ENCODE data around the gene RPL22L1. TPM values are rescaled to one million over a fixed set of nuclear protein-coding genes. Genes with fewer than 3 reads are reported as not detected.

Gene RPL22L1
- polyA plus RNA-seq, 1 donor (not counting 4 experiments of a cell fraction or from before 2014, with no cell fraction given), result 277 TPM

GRCh38 chr3:170907637-170908234 lies 37.7 kb upstream of the RPL22L1 start:
- peak overlapping the region; percentile 93 for H2AFZ ChIP-seq (ENCODE audit: control insufficient read depth, low read length)
- no peaks in the 10 kb centered on the region for H3K27me3 ChIP-seq (ENCODE audit: control insufficient read depth, extremely low read depth, insufficient read depth, low read length)
- no peaks in the 10 kb centered on the region for H3K9me1 ChIP-seq (ENCODE audit: control insufficient read depth, extremely low read depth, insufficient read depth, low read length)
- DNase-seq (ENCODE audit: low read depth, low spot score) (no peak), FAIRE-seq (no peak)
- H3K27ac ChIP-seq (ENCODE audit: control insufficient read depth, insufficient read depth, low read length), result peak overlapping the region; percentile 36
- peaks cover 15% of the 10 kb centered on the region for H3K4me1 ChIP-seq (ENCODE audit: control insufficient read depth, extremely low read depth, insufficient read depth, low read length)
- TF ChIP-seq EZH2 (IDR thresholded peaks at IDR 0.05; ENCODE audit: low read length) (no peak), CTCF (optimal IDR thresholded peaks at IDR 0.05 in 1 of 3, IDR thresholded peaks at IDR 0.05 in 1 of 3, conservative IDR thresholded peaks at IDR 0.05 in 1 of 3; ENCODE audit: extremely low read depth in 1 of 3, insufficient read depth in 2 of 3, low read length in 3 of 3) (no peak)
- dilution Hi-C loops (cut with MboI; ENCODE audit: extremely low pct_ligation_motif_present, low sequenced_read_pairs), result no loop called here
- H3K79me2 ChIP-seq (ENCODE audit: control insufficient read depth, insufficient read depth, low read length), result peaks cover 5% of the 10 kb centered on the region
- H3K4me2 ChIP-seq (ENCODE audit: control insufficient read depth, extremely low read depth, insufficient read depth, low read depth, low read length), result peak overlapping the region; percentile 96
- no peaks in the 10 kb centered on the region for H3K36me3 ChIP-seq (ENCODE audit: control insufficient read depth in 2 of 2, extremely low read depth in 1 of 2, insufficient read depth in 2 of 2, low read length in 2 of 2)
- H3K9ac ChIP-seq (ENCODE audit: control insufficient read depth, extremely low read depth, insufficient read depth, low read length), result peak overlapping the region; percentile 82
- peaks cover 9% of the 10 kb centered on the region for H3K9me3 ChIP-seq (ENCODE audit: control insufficient read depth, low read depth, low read length)
- peak overlapping the region; percentile 79 to 84 (median 80) for H3K4me3 ChIP-seq (ENCODE audit: control insufficient read depth in 2 of 3, extremely low read depth in 1 of 3, insufficient read depth in 2 of 3, low read depth in 1 of 3, low read length in 3 of 3)
- no peaks in the 10 kb centered on the region for H4K20me1 ChIP-seq (ENCODE audit: control insufficient read depth, extremely low read depth, insufficient read depth, low read length)

- no peak overlapping the region for H2AFZ ChIP-seq (ENCODE audit: control insufficient read depth, low read length)
- H3K4me3 ChIP-seq (ENCODE audit: control insufficient read depth in 2 of 3, extremely low read depth in 1 of 3, insufficient read depth in 2 of 3, low read depth in 1 of 3, low read length in 3 of 3), result no peak overlapping the region
- TF ChIP-seq EZH2 (IDR thresholded peaks at IDR 0.05; ENCODE audit: low read length), result no peak
- TF ChIP-seq CTCF (optimal IDR thresholded peaks at IDR 0.05 in 1 of 3, IDR thresholded peaks at IDR 0.05 in 1 of 3, conservative IDR thresholded peaks at IDR 0.05 in 1 of 3; ENCODE audit: extremely low read depth in 1 of 3, insufficient read depth in 2 of 3, low read length in 3 of 3), result no peak
- H3K79me2 ChIP-seq (ENCODE audit: control insufficient read depth, insufficient read depth, low read length), result peaks cover 5% of the 10 kb centered on the region
- H3K4me2 ChIP-seq (ENCODE audit: control insufficient read depth, extremely low read depth, insufficient read depth, low read depth, low read length), result no peak overlapping the region
- H4K20me1 ChIP-seq (ENCODE audit: control insufficient read depth, extremely low read depth, insufficient read depth, low read length), result no peaks in the 10 kb centered on the region
- H3K9ac ChIP-seq (ENCODE audit: control insufficient read depth, extremely low read depth, insufficient read depth, low read length), result no peak overlapping the region
- H3K27ac ChIP-seq (ENCODE audit: control insufficient read depth, insufficient read depth, low read length), result no peak overlapping the region
- no peaks in the 10 kb centered on the region for H3K9me1 ChIP-seq (ENCODE audit: control insufficient read depth, extremely low read depth, insufficient read depth, low read length)
- H3K27me3 ChIP-seq (ENCODE audit: control insufficient read depth, extremely low read depth, insufficient read depth, low read length), result no peaks in the 10 kb centered on the region
- dilution Hi-C loops (cut with MboI; ENCODE audit: extremely low pct_ligation_motif_present, low sequenced_read_pairs), result no loop called here
- DNase-seq (ENCODE audit: low read depth, low spot score) (no peak), FAIRE-seq (no peak)
- H3K4me1 ChIP-seq (ENCODE audit: control insufficient read depth, extremely low read depth, insufficient read depth, low read length), result peaks cover 15% of the 10 kb centered on the region
- H3K9me3 ChIP-seq (ENCODE audit: control insufficient read depth, low read depth, low read length), result peaks cover 5% of the 10 kb centered on the region
- no peaks in the 10 kb centered on the region for H3K36me3 ChIP-seq (ENCODE audit: control insufficient read depth in 2 of 2, extremely low read depth in 1 of 2, insufficient read depth in 2 of 2, low read length in 2 of 2)
Measured at GRCh38 chr3:170905862-170906261, 35.9 kb upstream of the RPL22L1 start.
